ENCODE results near the gene SPATA31D4. TPM values are rescaled to one million over a fixed set of nuclear protein-coding genes. Genes with fewer than 3 reads are reported as not detected.
"Not testable (repeated sequence)": the region's sequence is repeated elsewhere in the genome, so short reads cannot be mapped to it uniquely, and the experiment has no call there.

The SPATA31D4 gene
- total RNA-seq, 1 experiment from 2014 or later = not detected

DNA sequence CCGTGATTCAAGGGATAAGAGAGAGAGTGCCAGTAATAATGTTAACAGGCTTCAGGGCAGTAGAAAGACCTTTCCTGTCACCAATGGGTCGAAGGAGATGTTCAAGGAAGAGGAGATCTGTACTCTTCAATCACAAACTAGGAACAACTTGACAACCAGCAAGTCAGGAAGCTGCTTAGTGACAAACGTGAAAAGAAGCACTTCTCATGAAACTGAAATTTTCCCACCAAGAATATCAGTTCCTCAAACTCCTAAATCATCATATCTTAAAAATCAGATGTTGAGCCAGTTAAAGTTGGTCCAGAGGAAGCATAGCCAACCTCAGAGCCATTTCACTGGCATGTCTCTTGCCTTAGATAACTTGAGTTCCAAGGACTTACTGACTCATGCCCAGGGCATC is 5.3 kb downstream of the SPATA31D4 start:
- H3K9me3 Mint-ChIP-seq (ENCODE audit: unreplicated experiment); intact Hi-C loops (cut with micrococcal nuclease; ENCODE audit: unreplicated experiment); H3K36me3 ChIP-seq (ENCODE audit: control insufficient read depth, insufficient read depth, low read length); H3K27ac Mint-ChIP-seq (ENCODE audit: unreplicated experiment); H3K27me3 ChIP-seq (replicated peaks; ENCODE audit: control insufficient read depth, insufficient read depth, low read length); H3K4me3 ChIP-seq (ENCODE audit: low read depth, low read length); H3K4me1 ChIP-seq; H3K9me3 ChIP-seq; H3K27me3 Mint-ChIP-seq (ENCODE audit: insufficient read depth, unreplicated experiment); BruUV-seq (replicated peaks); H3K4me1 Mint-ChIP-seq (ENCODE audit: low read depth, unreplicated experiment); H3K36me3 Mint-ChIP-seq (ENCODE audit: insufficient read depth, unreplicated experiment); POLR2A ChIA-PET; CTCF ChIA-PET; H3K4me3 Mint-ChIP-seq (ENCODE audit: unreplicated experiment); DNase-seq: not testable (repeated sequence)

DNA sequence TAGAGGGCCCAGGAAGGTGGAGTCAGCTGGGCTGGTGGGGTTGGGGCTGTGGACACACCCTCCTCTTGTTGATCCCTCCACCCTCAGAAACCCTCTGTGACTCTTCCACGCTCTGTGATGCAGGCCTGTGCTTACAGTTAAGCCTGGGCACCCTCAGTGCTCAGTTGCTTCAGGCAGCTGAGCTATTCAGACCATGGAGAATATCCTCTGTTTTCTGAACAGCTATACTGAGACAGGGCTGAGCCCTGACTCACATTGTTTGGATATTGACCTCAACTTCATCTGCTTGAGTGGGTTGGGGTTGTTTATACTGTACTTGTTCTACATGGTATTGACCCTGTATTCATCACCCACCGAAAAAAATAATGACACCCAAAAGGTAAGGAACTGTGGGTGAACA is 15.2 kb downstream of the SPATA31D4 start, which contains the start of gene SPATA31D3:
TSS of gene SPATA31D3 (plus strand) at position 108 of the 400 bp plus-strand sequence. CDS start at position 194, 86 bp downstream.
- H3K4me3 ChIP-seq (ENCODE audit: low read depth, low read length); H3K27me3 Mint-ChIP-seq (ENCODE audit: insufficient read depth, unreplicated experiment); H3K4me3 Mint-ChIP-seq (ENCODE audit: unreplicated experiment); H3K27ac Mint-ChIP-seq (ENCODE audit: unreplicated experiment); intact Hi-C loops (cut with micrococcal nuclease; ENCODE audit: unreplicated experiment); DNase-seq; H3K36me3 ChIP-seq (ENCODE audit: control insufficient read depth, insufficient read depth, low read length); H3K9me3 Mint-ChIP-seq (ENCODE audit: unreplicated experiment); CTCF ChIA-PET; H3K4me1 ChIP-seq; POLR2A ChIA-PET; H3K4me1 Mint-ChIP-seq (ENCODE audit: low read depth, unreplicated experiment); H3K27me3 ChIP-seq (replicated peaks; ENCODE audit: control insufficient read depth, insufficient read depth, low read length); H3K9me3 ChIP-seq; BruUV-seq (replicated peaks); H3K36me3 Mint-ChIP-seq (ENCODE audit: insufficient read depth, unreplicated experiment): not testable (repeated sequence)

DNA sequence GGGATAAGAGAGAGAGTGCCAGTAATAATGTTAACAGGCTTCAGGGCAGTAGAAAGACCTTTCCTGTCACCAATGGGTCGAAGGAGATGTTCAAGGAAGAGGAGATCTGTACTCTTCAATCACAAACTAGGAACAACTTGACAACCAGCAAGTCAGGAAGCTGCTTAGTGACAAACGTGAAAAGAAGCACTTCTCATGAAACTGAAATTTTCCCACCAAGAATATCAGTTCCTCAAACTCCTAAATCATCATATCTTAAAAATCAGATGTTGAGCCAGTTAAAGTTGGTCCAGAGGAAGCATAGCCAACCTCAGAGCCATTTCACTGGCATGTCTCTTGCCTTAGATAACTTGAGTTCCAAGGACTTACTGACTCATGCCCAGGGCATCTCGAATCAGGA is 20.4 kb downstream of the SPATA31D4 start:
- CTCF ChIA-PET; H3K4me3 ChIP-seq (ENCODE audit: low read depth, low read length); DNase-seq; H3K27me3 Mint-ChIP-seq (ENCODE audit: insufficient read depth, unreplicated experiment); BruUV-seq (replicated peaks); H3K4me3 Mint-ChIP-seq (ENCODE audit: unreplicated experiment); intact Hi-C loops (cut with micrococcal nuclease; ENCODE audit: unreplicated experiment); H3K27me3 ChIP-seq (replicated peaks; ENCODE audit: control insufficient read depth, insufficient read depth, low read length); H3K36me3 ChIP-seq (ENCODE audit: control insufficient read depth, insufficient read depth, low read length); H3K4me1 ChIP-seq; H3K27ac Mint-ChIP-seq (ENCODE audit: unreplicated experiment); H3K36me3 Mint-ChIP-seq (ENCODE audit: insufficient read depth, unreplicated experiment); H3K9me3 ChIP-seq; H3K9me3 Mint-ChIP-seq (ENCODE audit: unreplicated experiment); POLR2A ChIA-PET; H3K4me1 Mint-ChIP-seq (ENCODE audit: low read depth, unreplicated experiment): not testable (repeated sequence)

DNA sequence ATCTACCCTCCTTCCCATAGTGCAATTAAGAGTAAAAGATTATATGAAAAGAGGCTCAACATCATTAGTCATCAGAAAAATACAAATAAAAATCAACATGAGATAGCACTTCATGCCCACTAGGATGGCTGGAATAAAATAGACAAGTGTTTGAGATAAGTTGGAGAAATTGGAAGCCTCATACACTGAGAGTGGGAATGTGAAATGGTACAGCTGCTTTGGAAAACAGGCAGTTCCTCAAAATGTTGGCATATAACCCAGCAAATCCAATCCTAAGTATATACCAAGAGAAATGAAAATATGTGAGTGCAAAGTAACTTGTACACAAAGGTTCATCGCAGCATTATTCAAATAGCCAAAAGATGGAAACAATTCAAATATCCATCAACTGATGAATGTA is 24.9 kb downstream of the SPATA31D4 start:
- BruUV-seq (replicated peaks) = no TSS peak

More for the DNA sequence above, 24.9 kb downstream of the SPATA31D4 start:
- ChIA-PET POLR2A (no interaction called here), CTCF (no interaction called here)
- Mint-ChIP-seq H3K4me3 (ENCODE audit: unreplicated experiment) (no peak overlapping the region), H3K36me3 (ENCODE audit: insufficient read depth, unreplicated experiment) (peaks cover 4% of the 10 kb centered on the region), H3K9me3 (ENCODE audit: unreplicated experiment) (peaks cover 19% of the 10 kb centered on the region), H3K27ac (ENCODE audit: unreplicated experiment) (no peak overlapping the region), H3K27me3 (ENCODE audit: insufficient read depth, unreplicated experiment) (no peaks in the 10 kb centered on the region), H3K4me1 (ENCODE audit: low read depth, unreplicated experiment) (no peaks in the 10 kb centered on the region)
- no peaks in the 10 kb centered on the region for H3K4me1 ChIP-seq
- no peak for DNase-seq
- H3K4me3 ChIP-seq (ENCODE audit: low read depth, low read length) = no peak overlapping the region
- no peaks in the 10 kb centered on the region for H3K36me3 ChIP-seq (ENCODE audit: control insufficient read depth, insufficient read depth, low read length)
- H3K27me3 ChIP-seq (replicated peaks; ENCODE audit: control insufficient read depth, insufficient read depth, low read length) = no peaks in the 10 kb centered on the region
- TF ChIP-seq, protein P1, sequence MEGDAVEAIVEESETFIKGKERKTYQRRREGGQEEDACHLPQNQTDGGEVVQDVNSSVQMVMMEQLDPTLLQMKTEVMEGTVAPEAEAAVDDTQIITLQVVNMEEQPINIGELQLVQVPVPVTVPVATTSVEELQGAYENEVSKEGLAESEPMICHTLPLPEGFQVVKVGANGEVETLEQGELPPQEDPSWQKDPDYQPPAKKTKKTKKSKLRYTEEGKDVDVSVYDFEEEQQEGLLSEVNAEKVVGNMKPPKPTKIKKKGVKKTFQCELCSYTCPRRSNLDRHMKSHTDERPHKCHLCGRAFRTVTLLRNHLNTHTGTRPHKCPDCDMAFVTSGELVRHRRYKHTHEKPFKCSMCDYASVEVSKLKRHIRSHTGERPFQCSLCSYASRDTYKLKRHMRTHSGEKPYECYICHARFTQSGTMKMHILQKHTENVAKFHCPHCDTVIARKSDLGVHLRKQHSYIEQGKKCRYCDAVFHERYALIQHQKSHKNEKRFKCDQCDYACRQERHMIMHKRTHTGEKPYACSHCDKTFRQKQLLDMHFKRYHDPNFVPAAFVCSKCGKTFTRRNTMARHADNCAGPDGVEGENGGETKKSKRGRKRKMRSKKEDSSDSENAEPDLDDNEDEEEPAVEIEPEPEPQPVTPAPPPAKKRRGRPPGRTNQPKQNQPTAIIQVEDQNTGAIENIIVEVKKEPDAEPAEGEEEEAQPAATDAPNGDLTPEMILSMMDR (IDR thresholded peaks at IDR 0.05; ENCODE audit: insufficient read depth in 1 of 2, low read depth in 1 of 2, low read length in 1 of 2, severe bottlenecking in 1 of 2, unreplicated experiment in 1 of 2) = no peak
- H3K9me3 ChIP-seq = no peaks in the 10 kb centered on the region
- intact Hi-C loops (cut with micrococcal nuclease; ENCODE audit: unreplicated experiment) = no loop called here
